Measurements from ENCODE around the gene MPRIP. TPM values are rescaled to one million over a fixed set of nuclear protein-coding genes. Genes with fewer than 3 reads are reported as not detected.

The MPRIP gene
- total and polyA plus RNA-seq, 2 experiments from 2014 or later = 91.7 to 202 TPM

- Histone ChIP-seq H3K36me3 (replicated peaks; ENCODE audit: insufficient read depth, low read depth) (no peaks in the 10 kb centered on the region), H3K79me2 (no peaks in the 10 kb centered on the region), H3K4me3 (no peak overlapping the region)
Observed at GRCh38 chr17:17154981-17155380, 112.7 kb downstream of the MPRIP start.

GRCh38 chr17:17155568-17155967 is 113.3 kb downstream of the MPRIP start:
- no peak overlapping the region for H3K4me3 ChIP-seq
- no peak overlapping the region for H3K27ac ChIP-seq
- H4K20me1 ChIP-seq (ENCODE audit: insufficient read depth, poor library complexity, severe bottlenecking) = no peaks in the 10 kb centered on the region
- no peaks in the 10 kb centered on the region for H3K27me3 ChIP-seq
- H3K36me3 ChIP-seq (replicated peaks; ENCODE audit: insufficient read depth, low read depth) = no peaks in the 10 kb centered on the region
- no peaks in the 10 kb centered on the region for H3K9me2 ChIP-seq (replicated peaks; ENCODE audit: insufficient read depth)
- WGBS (ENCODE audit: low lambda C conversion rate, missing lambda C conversion rate) = 95% methylated on average over 3 of the region's 3 CpGs
- H3K4me1 ChIP-seq (ENCODE audit: insufficient read depth) = no peaks in the 10 kb centered on the region
- H2AFZ ChIP-seq = no peak overlapping the region
- no peak for DNase-seq (ENCODE audit: low spot score)
- TF ChIP-seq EZH2phosphoT487 (IDR thresholded peaks at IDR 0.05; ENCODE audit: low read depth, severe bottlenecking, unreplicated experiment) = no peak
- no peak overlapping the region for H3K4me2 ChIP-seq
- no peaks in the 10 kb centered on the region for H3K79me2 ChIP-seq
- H3K9me3 ChIP-seq (ENCODE audit: low read depth) = no peaks in the 10 kb centered on the region

More at GRCh38 chr17:17154981-17155380, 112.7 kb downstream of the MPRIP start:
- no peak for TF ChIP-seq EZH2 (IDR thresholded peaks at IDR 0.05; ENCODE audit: borderline replicate concordance)
- no peak for DNase-seq (ENCODE audit: low spot score)
- WGBS (ENCODE audit: low lambda C conversion rate, missing lambda C conversion rate) = 92% methylated on average over 8 of the region's 8 CpGs
- no peak overlapping the region for H3K27ac ChIP-seq
- no peaks in the 10 kb centered on the region for H3K27me3 ChIP-seq
- H3K4me2 ChIP-seq = no peak overlapping the region
- no peaks in the 10 kb centered on the region for H3K9me2 ChIP-seq (replicated peaks; ENCODE audit: insufficient read depth)
- H3K4me1 ChIP-seq (ENCODE audit: insufficient read depth) = no peaks in the 10 kb centered on the region
- no peaks in the 10 kb centered on the region for H3K9me3 ChIP-seq (ENCODE audit: low read depth)
- H4K20me1 ChIP-seq (ENCODE audit: insufficient read depth, poor library complexity, severe bottlenecking) = no peaks in the 10 kb centered on the region
- no peak overlapping the region for H2AFZ ChIP-seq

GRCh38 chr17:17156107-17156506 is 113.8 kb downstream of the MPRIP start:
- Histone ChIP-seq H3K9me2 (replicated peaks; ENCODE audit: insufficient read depth) (no peaks in the 10 kb centered on the region), H3K4me2 (no peak overlapping the region), H3K9me3 (ENCODE audit: low read depth) (no peaks in the 10 kb centered on the region), H3K4me3 (no peak overlapping the region), H3K36me3 (replicated peaks; ENCODE audit: insufficient read depth, low read depth) (no peaks in the 10 kb centered on the region), H3K4me1 (ENCODE audit: insufficient read depth) (no peaks in the 10 kb centered on the region), H3K79me2 (no peaks in the 10 kb centered on the region), H3K27ac (no peak overlapping the region), H2AFZ (no peak overlapping the region), H4K20me1 (ENCODE audit: insufficient read depth, poor library complexity, severe bottlenecking) (no peaks in the 10 kb centered on the region), H3K27me3 (no peaks in the 10 kb centered on the region)
- 94% methylated on average over 4 of the region's 4 CpGs for WGBS (ENCODE audit: low lambda C conversion rate, missing lambda C conversion rate)
- no peak for DNase-seq (ENCODE audit: low spot score)
- TF ChIP-seq EZH2 (IDR thresholded peaks at IDR 0.05; ENCODE audit: borderline replicate concordance) (no peak), CTCF (IDR thresholded peaks at IDR 0.05; ENCODE audit: poor library complexity) (no peak)

GRCh38 chr17:17156511-17156910 is 114.3 kb downstream of the MPRIP start:
- H3K79me2 ChIP-seq = no peaks in the 10 kb centered on the region
- no peaks in the 10 kb centered on the region for H4K20me1 ChIP-seq (ENCODE audit: insufficient read depth, poor library complexity, severe bottlenecking)
- H2AFZ ChIP-seq = no peak overlapping the region
- no peak overlapping the region for H3K4me2 ChIP-seq
- TF ChIP-seq EZH2phosphoT487 (IDR thresholded peaks at IDR 0.05; ENCODE audit: low read depth, severe bottlenecking, unreplicated experiment) (no peak), EZH2 (IDR thresholded peaks at IDR 0.05; ENCODE audit: borderline replicate concordance) (no peak), CTCF (IDR thresholded peaks at IDR 0.05; ENCODE audit: poor library complexity) (no peak)
- H3K9me3 ChIP-seq (ENCODE audit: low read depth) = no peaks in the 10 kb centered on the region
- H3K4me1 ChIP-seq (ENCODE audit: insufficient read depth) = no peaks in the 10 kb centered on the region
- H3K9me2 ChIP-seq (replicated peaks; ENCODE audit: insufficient read depth) = no peaks in the 10 kb centered on the region
- no peaks in the 10 kb centered on the region for H3K27me3 ChIP-seq
- WGBS (ENCODE audit: low lambda C conversion rate, missing lambda C conversion rate) = 88% methylated on average over 10 of the region's 10 CpGs
- no peak overlapping the region for H3K4me3 ChIP-seq
- DNase-seq (ENCODE audit: low spot score) = no peak
- H3K36me3 ChIP-seq (replicated peaks; ENCODE audit: insufficient read depth, low read depth) = no peaks in the 10 kb centered on the region
- H3K27ac ChIP-seq = no peak overlapping the region
